ENCODE results near the gene ZBTB46.

ZBTB46 gene

DNA sequence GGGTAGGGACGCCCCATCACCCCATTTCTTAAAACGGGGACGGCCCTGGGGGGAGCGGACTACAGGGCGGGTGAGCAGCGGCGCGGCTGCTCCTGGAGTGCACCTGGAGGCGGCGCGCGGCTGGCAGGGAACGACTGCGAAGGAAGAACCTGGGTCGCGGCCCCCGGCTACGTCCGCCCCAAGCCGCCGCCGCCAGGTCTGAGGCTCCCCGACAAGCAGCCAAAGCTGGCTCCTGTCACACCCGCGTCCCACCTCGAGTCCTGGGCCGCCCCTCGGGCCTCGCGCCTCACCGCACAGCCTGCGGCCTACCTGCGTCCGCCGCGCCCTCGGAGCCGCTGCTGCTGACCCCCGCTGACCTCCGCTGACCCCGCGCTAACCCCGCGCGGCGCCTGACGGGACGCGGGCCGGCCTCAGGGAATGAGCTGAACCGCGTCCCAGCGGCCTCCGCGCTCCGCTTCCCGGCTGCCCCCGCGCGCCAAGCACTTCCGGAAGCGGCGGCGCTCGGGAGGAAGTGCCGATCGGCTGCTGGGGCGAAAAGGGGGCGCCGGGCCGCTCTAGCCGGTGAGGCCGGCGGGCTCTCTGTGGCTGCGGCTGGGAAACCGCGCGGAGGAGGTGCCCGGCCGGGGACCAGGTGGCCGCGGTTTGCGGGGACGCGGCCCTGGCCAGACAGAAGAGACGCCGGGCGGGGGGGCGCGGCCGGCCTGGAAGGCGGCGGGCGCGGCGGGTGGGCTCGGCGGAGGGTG, 123.3 kb downstream of the ZBTB46 start, which contains the start of the genes ARFRP1 and ZGPAT (continued):
- TF ChIP-seq, protein P1, sequence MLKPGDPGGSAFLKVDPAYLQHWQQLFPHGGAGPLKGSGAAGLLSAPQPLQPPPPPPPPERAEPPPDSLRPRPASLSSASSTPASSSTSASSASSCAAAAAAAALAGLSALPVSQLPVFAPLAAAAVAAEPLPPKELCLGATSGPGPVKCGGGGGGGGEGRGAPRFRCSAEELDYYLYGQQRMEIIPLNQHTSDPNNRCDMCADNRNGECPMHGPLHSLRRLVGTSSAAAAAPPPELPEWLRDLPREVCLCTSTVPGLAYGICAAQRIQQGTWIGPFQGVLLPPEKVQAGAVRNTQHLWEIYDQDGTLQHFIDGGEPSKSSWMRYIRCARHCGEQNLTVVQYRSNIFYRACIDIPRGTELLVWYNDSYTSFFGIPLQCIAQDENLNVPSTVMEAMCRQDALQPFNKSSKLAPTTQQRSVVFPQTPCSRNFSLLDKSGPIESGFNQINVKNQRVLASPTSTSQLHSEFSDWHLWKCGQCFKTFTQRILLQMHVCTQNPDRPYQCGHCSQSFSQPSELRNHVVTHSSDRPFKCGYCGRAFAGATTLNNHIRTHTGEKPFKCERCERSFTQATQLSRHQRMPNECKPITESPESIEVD (tag by site-specific recombination; IDR thresholded peaks at IDR 0.05): no peak
- TF ChIP-seq, protein P2, sequence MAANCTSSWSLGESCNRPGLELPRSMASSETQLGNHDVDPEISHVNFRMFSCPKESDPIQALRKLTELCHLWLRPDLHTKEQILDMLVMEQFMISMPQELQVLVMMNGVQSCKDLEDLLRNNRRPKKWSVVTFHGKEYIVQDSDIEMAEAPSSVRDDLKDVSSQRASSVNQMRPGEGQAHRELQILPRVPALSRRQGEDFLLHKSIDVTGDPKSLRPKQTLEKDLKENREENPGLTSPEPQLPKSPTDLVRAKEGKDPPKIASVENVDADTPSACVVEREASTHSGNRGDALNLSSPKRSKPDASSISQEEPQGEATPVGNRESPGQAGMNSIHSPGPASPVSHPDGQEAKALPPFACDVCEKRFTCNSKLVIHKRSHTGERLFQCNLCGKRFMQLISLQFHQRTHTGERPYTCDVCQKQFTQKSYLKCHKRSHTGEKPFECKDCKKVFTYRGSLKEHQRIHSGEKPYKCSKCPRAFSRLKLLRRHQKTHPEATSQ (tag by site-specific recombination; IDR thresholded peaks at IDR 0.05): 0 out of 2 replicates have a peak, but pooled peaks have one; percentile 22
- TF ChIP-seq, protein P3, sequence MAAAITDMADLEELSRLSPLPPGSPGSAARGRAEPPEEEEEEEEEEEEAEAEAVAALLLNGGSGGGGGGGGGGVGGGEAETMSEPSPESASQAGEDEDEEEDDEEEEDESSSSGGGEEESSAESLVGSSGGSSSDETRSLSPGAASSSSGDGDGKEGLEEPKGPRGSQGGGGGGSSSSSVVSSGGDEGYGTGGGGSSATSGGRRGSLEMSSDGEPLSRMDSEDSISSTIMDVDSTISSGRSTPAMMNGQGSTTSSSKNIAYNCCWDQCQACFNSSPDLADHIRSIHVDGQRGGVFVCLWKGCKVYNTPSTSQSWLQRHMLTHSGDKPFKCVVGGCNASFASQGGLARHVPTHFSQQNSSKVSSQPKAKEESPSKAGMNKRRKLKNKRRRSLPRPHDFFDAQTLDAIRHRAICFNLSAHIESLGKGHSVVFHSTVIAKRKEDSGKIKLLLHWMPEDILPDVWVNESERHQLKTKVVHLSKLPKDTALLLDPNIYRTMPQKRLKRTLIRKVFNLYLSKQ (tag by site-specific recombination; IDR thresholded peaks at IDR 0.05; ENCODE audit: borderline replicate concordance): no peak
- TF ChIP-seq ZNF677 (tag by site-specific recombination; IDR thresholded peaks at IDR 0.05) (no peak), ZNF571 (tag by site-specific recombination; IDR thresholded peaks at IDR 0.05) (no peak), ZNF549 (tag by site-specific recombination; IDR thresholded peaks at IDR 0.05) (no peak), ZNF24 (tag by site-specific recombination; IDR thresholded peaks at IDR 0.05) (no peak), MZF1 (tag by site-specific recombination; IDR thresholded peaks at IDR 0.05; ENCODE audit: borderline replicate concordance) (no peak), KLF10 (tag by site-specific recombination; IDR thresholded peaks at IDR 0.05) (peak; percentile 54; the same call in 1 of the 2 replicates), ZNF791 (tag by site-specific recombination; IDR thresholded peaks at IDR 0.05) (peak; percentile 16; the same call in 1 of the 2 replicates), ZNF707 (tag by site-specific recombination; IDR thresholded peaks at IDR 0.05) (no peak), ZNF155 (tag by site-specific recombination; IDR thresholded peaks at IDR 0.05) (no peak), ZNF76 (tag by site-specific recombination; IDR thresholded peaks at IDR 0.05; ENCODE audit: borderline replicate concordance, low read depth) (peak; percentile 99), ZNF394 (tag by site-specific recombination; IDR thresholded peaks at IDR 0.05; ENCODE audit: borderline replicate concordance) (no peak), REPIN1 (tag by site-specific recombination; IDR thresholded peaks at IDR 0.05; ENCODE audit: low read depth) (peak; percentile 70; the same call in 1 of the 2 replicates), ZFHX2 (tag by site-specific recombination; conservative IDR thresholded peaks at IDR 0.05) (peak; percentile 63), ZBTB6 (tag by site-specific recombination; IDR thresholded peaks at IDR 0.05) (0 out of 2 replicates have a peak, but pooled peaks have one; percentile 19), ZBTB7A (tag by site-specific recombination; IDR thresholded peaks at IDR 0.05; ENCODE audit: low read depth) (peak; percentile 45; the same call in 1 of the 2 replicates), IKZF3 (tag by site-specific recombination; IDR thresholded peaks at IDR 0.05) (peak; percentile 21; the same call in 1 of the 2 replicates), ZNF623 (tag by site-specific recombination; IDR thresholded peaks at IDR 0.05) (no peak), ZNF792 (tag by site-specific recombination; IDR thresholded peaks at IDR 0.05) (no peak)
- TF ChIP-seq, protein P4, sequence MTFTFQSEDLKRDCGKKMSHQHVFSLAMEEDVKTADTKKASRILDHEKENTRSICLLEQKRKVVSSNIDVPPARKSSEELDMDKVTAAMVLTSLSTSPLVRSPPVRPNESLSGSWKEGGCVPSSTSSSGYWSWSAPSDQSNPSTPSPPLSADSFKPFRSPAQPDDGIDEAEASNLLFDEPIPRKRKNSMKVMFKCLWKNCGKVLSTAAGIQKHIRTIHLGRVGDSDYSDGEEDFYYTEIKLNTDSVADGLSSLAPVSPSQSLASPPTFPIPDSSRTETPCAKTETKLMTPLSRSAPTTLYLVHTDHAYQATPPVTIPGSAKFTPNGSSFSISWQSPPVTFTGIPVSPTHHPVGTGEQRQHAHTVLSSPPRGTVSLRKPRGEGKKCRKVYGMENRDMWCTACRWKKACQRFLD (tag by site-specific recombination; IDR thresholded peaks at IDR 0.05): 0 out of 2 replicates have a peak, but pooled peaks have one; percentile 17
- TF ChIP-seq, protein P5, sequence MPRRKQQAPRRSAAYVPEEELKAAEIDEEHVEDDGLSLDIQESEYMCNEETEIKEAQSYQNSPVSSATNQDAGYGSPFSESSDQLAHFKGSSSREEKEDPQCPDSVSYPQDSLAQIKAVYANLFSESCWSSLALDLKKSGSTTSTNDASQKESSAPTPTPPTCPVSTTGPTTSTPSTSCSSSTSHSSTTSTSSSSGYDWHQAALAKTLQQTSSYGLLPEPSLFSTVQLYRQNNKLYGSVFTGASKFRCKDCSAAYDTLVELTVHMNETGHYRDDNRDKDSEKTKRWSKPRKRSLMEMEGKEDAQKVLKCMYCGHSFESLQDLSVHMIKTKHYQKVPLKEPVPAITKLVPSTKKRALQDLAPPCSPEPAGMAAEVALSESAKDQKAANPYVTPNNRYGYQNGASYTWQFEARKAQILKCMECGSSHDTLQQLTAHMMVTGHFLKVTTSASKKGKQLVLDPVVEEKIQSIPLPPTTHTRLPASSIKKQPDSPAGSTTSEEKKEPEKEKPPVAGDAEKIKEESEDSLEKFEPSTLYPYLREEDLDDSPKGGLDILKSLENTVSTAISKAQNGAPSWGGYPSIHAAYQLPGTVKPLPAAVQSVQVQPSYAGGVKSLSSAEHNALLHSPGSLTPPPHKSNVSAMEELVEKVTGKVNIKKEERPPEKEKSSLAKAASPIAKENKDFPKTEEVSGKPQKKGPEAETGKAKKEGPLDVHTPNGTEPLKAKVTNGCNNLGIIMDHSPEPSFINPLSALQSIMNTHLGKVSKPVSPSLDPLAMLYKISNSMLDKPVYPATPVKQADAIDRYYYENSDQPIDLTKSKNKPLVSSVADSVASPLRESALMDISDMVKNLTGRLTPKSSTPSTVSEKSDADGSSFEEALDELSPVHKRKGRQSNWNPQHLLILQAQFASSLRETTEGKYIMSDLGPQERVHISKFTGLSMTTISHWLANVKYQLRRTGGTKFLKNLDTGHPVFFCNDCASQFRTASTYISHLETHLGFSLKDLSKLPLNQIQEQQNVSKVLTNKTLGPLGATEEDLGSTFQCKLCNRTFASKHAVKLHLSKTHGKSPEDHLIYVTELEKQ (tag by site-specific recombination; IDR thresholded peaks at IDR 0.05; ENCODE audit: borderline replicate concordance): peak; percentile 41; the same call in 1 of the 2 replicates
- TF ChIP-seq, protein P6, sequence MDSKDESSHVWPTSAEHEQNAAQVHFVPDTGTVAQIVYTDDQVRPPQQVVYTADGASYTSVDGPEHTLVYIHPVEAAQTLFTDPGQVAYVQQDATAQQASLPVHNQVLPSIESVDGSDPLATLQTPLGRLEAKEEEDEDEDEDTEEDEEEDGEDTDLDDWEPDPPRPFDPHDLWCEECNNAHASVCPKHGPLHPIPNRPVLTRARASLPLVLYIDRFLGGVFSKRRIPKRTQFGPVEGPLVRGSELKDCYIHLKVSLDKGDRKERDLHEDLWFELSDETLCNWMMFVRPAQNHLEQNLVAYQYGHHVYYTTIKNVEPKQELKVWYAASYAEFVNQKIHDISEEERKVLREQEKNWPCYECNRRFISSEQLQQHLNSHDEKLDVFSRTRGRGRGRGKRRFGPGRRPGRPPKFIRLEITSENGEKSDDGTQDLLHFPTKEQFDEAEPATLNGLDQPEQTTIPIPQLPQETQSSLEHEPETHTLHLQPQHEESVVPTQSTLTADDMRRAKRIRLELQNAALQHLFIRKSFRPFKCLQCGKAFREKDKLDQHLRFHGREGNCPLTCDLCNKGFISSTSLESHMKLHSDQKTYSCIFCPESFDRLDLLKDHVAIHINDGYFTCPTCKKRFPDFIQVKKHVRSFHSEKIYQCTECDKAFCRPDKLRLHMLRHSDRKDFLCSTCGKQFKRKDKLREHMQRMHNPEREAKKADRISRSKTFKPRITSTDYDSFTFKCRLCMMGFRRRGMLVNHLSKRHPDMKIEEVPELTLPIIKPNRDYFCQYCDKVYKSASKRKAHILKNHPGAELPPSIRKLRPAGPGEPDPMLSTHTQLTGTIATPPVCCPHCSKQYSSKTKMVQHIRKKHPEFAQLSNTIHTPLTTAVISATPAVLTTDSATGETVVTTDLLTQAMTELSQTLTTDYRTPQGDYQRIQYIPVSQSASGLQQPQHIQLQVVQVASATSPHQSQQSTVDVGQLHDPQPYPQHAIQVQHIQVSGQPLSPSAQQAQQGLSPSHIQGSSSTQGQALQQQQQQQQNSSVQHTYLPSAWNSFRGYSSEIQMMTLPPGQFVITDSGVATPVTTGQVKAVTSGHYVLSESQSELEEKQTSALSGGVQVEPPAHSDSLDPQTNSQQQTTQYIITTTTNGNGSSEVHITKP (tag by site-specific recombination; IDR thresholded peaks at IDR 0.05): peak; percentile 29; the same call in 1 of the 2 replicates
